Endothelial cell (in vitro differentiated cells): ENCODE data around the gene CAMSAP1. TPM values are rescaled to one million over a fixed set of nuclear protein-coding genes. Genes with fewer than 3 reads are reported as not detected.

Experiments
- DNase-seq: peaks from one replicate; pipeline ENCODE4 v3.0.0; 2021; ENCODE audit warnings: low spot score
- H3K27ac Mint-ChIP-seq: one replicate; pipeline ENCODE4 v1.8.0; 2021; ENCODE audit warnings: mixed read lengths, inconsistent platforms; ENCODE audit not compliant: unreplicated experiment
- H3K27me3 Mint-ChIP-seq: one replicate; pipeline ENCODE4 v1.8.0; 2021; ENCODE audit warnings: mild to moderate bottlenecking, moderate library complexity, mixed read lengths, inconsistent platforms; ENCODE audit not compliant: unreplicated experiment
- H3K36me3 Mint-ChIP-seq: one replicate; pipeline ENCODE4 v1.8.0; 2021; ENCODE audit warnings: mild to moderate bottlenecking, low read depth, mixed read lengths, inconsistent platforms; ENCODE audit not compliant: unreplicated experiment
- H3K4me1 Mint-ChIP-seq: one replicate; pipeline ENCODE4 v1.8.0; 2021; ENCODE audit warnings: mild to moderate bottlenecking, mixed read lengths, inconsistent platforms; ENCODE audit not compliant: unreplicated experiment
- H3K4me3 Mint-ChIP-seq: one replicate; pipeline ENCODE4 v1.8.0; 2021; ENCODE audit warnings: mild to moderate bottlenecking, mixed read lengths, inconsistent platforms; ENCODE audit not compliant: unreplicated experiment
- H3K9me3 Mint-ChIP-seq: one replicate; pipeline ENCODE4 v1.8.0; 2021; ENCODE audit warnings: mixed read lengths, inconsistent platforms; ENCODE audit not compliant: unreplicated experiment
- total RNA-seq: library from RNA; stranded (reverse); fragmentation: NEBNext Ultra II Directional; extraction: Animal tissue kit (Norgen Biotek cat#: 25700); gene quantifications from one replicate; pipeline ENCODE4 v1.2.1, GENCODE V29; 2021; ENCODE audit not compliant: unreplicated experiment
- TF ChIP-seq, protein P1 (sequence below): fragments of 200-600 bp; sonication (generic); IDR thresholded peaks from one replicate; pipeline ENCODE4 v1.5.0; 2021; ENCODE audit warnings: antibody characterized with exemption; ENCODE audit not compliant: unreplicated experiment

CAMSAP1 gene
- total RNA-seq, 1 donor from 2014 or later: 44.7 TPM

DNA sequence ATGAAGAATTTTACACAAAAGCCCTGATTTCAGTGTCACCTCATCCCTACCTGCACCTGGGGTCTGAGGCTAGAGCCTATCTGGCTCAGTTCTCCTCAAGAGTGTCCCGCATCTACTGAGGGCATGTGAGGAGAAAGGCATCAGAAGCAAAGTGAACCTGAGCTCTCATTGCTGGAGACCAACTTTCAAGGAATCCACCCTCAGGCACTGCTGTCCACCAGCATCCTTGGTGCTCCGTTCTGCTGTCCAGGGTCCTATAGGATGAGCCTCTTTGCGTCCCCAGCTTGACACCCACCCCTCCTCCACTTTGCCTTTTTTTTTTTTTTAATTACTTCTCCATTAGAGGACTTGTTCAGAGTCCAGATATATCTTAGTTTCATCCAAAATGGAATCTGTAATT lies 49.5 kb downstream of the CAMSAP1 start:
- Mint-ChIP-seq H3K27me3 (peaks cover 7% of the 10 kb centered on the region), H3K27ac (no peak overlapping the region), H3K36me3 (peaks cover 28% of the 10 kb centered on the region), H3K4me1 (no peaks in the 10 kb centered on the region), H3K4me3 (no peak overlapping the region), H3K9me3 (no peaks in the 10 kb centered on the region)
- TF ChIP-seq, protein P1, sequence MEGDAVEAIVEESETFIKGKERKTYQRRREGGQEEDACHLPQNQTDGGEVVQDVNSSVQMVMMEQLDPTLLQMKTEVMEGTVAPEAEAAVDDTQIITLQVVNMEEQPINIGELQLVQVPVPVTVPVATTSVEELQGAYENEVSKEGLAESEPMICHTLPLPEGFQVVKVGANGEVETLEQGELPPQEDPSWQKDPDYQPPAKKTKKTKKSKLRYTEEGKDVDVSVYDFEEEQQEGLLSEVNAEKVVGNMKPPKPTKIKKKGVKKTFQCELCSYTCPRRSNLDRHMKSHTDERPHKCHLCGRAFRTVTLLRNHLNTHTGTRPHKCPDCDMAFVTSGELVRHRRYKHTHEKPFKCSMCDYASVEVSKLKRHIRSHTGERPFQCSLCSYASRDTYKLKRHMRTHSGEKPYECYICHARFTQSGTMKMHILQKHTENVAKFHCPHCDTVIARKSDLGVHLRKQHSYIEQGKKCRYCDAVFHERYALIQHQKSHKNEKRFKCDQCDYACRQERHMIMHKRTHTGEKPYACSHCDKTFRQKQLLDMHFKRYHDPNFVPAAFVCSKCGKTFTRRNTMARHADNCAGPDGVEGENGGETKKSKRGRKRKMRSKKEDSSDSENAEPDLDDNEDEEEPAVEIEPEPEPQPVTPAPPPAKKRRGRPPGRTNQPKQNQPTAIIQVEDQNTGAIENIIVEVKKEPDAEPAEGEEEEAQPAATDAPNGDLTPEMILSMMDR: no peak
- no peak for DNase-seq

DNA sequence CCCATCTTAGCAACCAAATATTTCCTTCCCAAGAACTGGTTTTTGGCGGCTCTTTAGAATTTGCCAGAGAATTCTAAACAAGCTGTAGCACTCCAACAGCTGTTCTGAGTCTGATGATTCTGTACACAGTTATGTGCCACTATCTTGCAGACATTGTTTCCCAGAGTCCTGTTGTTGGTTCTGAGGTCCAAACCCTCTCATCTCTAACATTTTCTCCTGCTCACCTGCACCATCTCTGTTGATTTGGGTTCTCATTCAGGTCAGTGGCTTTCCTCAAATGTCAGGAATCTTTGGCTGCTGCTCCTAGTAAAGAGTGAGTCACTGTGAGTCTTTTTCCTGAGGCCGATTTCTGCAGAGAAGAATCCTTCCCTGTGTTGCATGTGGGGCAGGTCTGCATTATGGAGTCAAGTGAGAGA lies 50.0 kb downstream of the CAMSAP1 start:
- H3K36me3 Mint-ChIP-seq: peaks cover 29% of the 10 kb centered on the region
- TF ChIP-seq, protein P1: no peak
- H3K27me3 Mint-ChIP-seq: peaks cover 7% of the 10 kb centered on the region
- no peaks in the 10 kb centered on the region for H3K9me3 Mint-ChIP-seq
- no peak for DNase-seq
- H3K4me1 Mint-ChIP-seq: no peaks in the 10 kb centered on the region
- H3K4me3 Mint-ChIP-seq: no peak overlapping the region
- peak overlapping the region; percentile 10 for H3K27ac Mint-ChIP-seq

DNA sequence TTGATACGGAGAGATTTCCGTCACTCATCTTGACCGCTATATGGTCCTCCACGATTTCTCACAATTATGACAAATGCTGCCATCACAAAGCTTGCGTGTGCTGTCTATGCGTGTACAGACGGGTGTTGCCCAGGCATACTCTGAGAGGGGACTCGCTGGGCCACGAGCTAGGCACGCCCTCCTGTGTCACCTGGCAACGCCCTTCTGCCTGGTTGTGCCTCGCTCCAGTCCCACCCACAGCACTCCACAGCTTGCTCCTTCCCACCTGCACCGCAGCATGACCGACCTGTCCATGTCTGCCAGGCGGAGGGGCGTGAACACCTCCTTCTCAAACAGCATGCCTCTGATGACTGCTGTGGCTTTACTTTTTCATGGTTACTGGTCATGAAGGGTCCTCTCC lies 55.6 kb downstream of the CAMSAP1 start:
- TF ChIP-seq, protein P1: no peak
- H3K27me3 Mint-ChIP-seq: peaks cover 2% of the 10 kb centered on the region
- no peak for DNase-seq
- peaks cover 18% of the 10 kb centered on the region for H3K36me3 Mint-ChIP-seq
- no peak overlapping the region for H3K4me3 Mint-ChIP-seq
- H3K9me3 Mint-ChIP-seq: no peaks in the 10 kb centered on the region
- peaks cover 5% of the 10 kb centered on the region for H3K4me1 Mint-ChIP-seq
- H3K27ac Mint-ChIP-seq: no peak overlapping the region

DNA sequence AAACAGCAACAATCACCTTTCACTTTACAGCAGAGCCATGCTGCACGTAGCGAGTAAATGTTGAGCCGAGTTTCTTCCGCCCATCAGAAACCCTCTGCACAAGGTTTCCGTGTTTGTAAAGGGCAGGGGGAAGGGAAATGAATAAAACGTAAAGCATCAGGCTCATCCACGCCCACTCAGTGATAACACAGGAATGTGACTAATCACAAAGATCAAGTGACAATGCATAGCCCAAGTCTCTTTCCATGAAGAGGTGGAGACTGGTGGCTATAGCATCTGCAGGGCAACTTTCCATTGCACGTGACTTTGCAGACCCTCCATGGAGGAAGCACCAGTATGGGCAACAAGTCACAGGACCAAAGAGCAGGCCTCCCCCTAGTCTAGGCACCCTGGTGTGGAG lies 56.6 kb downstream of the CAMSAP1 start:
- peaks cover 5% of the 10 kb centered on the region for H3K4me1 Mint-ChIP-seq
- no peak overlapping the region for H3K27ac Mint-ChIP-seq
- H3K9me3 Mint-ChIP-seq: no peaks in the 10 kb centered on the region

DNA sequence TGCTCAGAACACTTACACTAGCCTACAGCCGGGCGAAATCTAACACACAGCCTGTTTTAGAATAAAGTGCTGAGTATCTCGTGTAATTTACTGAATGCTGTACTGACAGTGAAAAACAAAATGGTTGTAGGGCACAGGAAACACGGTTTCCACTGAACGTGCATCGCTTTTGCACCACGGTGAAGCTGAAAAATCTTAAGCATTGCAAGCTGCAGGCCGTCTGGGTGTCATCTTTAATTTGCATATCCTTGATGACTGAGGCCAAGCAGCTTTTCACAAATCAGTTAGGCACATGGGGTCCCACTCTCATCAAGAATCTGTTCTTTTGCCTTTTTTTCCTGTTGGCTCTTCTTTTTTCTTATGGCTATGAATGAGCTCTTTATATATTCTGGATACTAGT lies 58.2 kb downstream of the CAMSAP1 start:
- Mint-ChIP-seq H3K27ac (no peak overlapping the region), H3K4me1 (peaks cover 5% of the 10 kb centered on the region), H3K9me3 (no peaks in the 10 kb centered on the region), H3K27me3 (peaks cover 3% of the 10 kb centered on the region), H3K36me3 (peaks cover 39% of the 10 kb centered on the region), H3K4me3 (no peak overlapping the region)
- DNase-seq: no peak
- TF ChIP-seq, protein P1: no peak

More for the DNA sequence above, 56.6 kb downstream of the CAMSAP1 start:
- no peak for DNase-seq
- Mint-ChIP-seq H3K36me3 (peaks cover 24% of the 10 kb centered on the region), H3K27me3 (peaks cover 2% of the 10 kb centered on the region), H3K4me3 (no peak overlapping the region)
- TF ChIP-seq, protein P1: no peak
